Brain microvascular endothelial cell (primary cell): Measurements from ENCODE around the gene LARP4B.

Experiments used
- DNase-seq: peaks from one replicate; pipeline ENCODE4 v3.0.0-alpha.2; 2020
- H3K27ac ChIP-seq: fragments of 250-450 bp; sonication (Bioruptor Pico); 2 replicates; pipeline ENCODE4 v1.5.1; 2020; ENCODE audit warnings: mild to moderate bottlenecking, moderate library complexity
- H3K27me3 ChIP-seq: fragments of 250-450 bp; sonication (Bioruptor Pico); replicated peaks from 2 replicates; pipeline ENCODE4 v1.5.1; 2020; ENCODE audit warnings: mild to moderate bottlenecking
- H3K36me3 ChIP-seq: fragments of 250-450 bp; sonication (Bioruptor Pico); replicated peaks from 2 replicates; pipeline ENCODE4 v1.5.1; 2020; ENCODE audit warnings: mild to moderate bottlenecking
- H3K4me3 ChIP-seq: 2 replicates; pipeline ENCODE4 v1.5.1; 2011; ENCODE audit warnings: low read depth, mild to moderate bottlenecking, control low read depth, low read length, moderate library complexity
- in situ Hi-C: cut with HindIII; loops from 2 replicates; pipeline ENCODE4 v1.10.0; 2017; ENCODE audit warnings: low sequenced_read_pairs, low pct_ligation_motif_present
- TF ChIP-seq, protein P1 (sequence below): IDR thresholded peaks from 2 replicates; pipeline ENCODE4 v1.5.1; 2011; ENCODE audit warnings: low read depth, mild to moderate bottlenecking, moderate library complexity, low read length, control low read depth, inconsistent platforms; ENCODE audit errors: missing control alignments

Gene LARP4B

DNA sequence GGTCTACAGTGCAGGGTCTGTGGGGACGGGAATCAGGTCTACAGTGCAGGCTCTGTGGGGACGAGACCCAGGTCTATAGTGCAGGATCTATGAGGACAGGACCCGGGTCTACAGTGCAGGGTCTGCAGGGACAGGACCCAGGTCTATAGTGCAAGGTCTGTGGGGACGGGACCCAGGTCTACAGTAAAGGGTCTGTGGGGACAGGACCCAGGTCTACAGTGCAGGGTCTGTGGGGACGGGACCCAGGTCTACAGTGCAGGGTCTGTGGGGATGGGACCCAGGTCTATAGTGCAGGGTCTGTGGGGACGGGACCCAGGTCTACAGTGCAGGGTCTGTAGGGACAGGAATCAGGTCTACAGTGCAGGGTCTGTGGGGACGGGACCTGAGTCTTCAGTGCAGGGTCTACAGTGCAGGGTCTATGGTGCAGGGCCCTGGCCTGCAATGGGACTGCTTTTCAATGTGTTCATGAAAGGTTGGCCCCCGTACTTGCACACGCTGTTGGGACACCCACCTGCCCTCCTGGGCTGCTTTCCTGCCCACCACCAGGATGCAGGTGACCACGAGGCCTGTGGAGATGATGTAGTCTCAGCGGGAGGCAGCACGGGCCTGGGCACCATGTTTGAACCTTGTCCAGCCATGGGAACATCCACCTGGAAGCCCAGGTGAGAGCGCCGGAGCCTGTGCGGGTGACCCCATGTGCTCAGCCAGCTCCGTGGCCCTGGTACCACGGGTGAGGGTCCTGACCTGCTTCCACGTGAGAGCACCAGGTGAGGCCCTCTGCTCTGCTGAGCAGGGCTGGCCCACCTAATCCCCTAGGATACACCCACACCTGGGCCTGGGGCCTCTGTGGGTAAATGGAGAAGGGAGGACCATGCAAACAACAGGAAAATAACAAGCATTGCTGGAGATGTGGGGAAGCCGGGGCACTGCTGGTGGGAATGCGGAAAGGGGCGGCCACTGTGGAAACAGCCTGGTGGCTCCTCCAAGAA lies 150.7 kb downstream of the LARP4B start:
- TF ChIP-seq, protein P1, sequence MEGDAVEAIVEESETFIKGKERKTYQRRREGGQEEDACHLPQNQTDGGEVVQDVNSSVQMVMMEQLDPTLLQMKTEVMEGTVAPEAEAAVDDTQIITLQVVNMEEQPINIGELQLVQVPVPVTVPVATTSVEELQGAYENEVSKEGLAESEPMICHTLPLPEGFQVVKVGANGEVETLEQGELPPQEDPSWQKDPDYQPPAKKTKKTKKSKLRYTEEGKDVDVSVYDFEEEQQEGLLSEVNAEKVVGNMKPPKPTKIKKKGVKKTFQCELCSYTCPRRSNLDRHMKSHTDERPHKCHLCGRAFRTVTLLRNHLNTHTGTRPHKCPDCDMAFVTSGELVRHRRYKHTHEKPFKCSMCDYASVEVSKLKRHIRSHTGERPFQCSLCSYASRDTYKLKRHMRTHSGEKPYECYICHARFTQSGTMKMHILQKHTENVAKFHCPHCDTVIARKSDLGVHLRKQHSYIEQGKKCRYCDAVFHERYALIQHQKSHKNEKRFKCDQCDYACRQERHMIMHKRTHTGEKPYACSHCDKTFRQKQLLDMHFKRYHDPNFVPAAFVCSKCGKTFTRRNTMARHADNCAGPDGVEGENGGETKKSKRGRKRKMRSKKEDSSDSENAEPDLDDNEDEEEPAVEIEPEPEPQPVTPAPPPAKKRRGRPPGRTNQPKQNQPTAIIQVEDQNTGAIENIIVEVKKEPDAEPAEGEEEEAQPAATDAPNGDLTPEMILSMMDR = no peak
- DNase-seq = no peak
- no peaks in the 10 kb centered on the region for H3K36me3 ChIP-seq
- H3K27me3 ChIP-seq = no peaks in the 10 kb centered on the region
- H3K27ac ChIP-seq = no peak overlapping the region
- H3K4me3 ChIP-seq = no peak overlapping the region
- in situ Hi-C loops = no loop called here

DNA sequence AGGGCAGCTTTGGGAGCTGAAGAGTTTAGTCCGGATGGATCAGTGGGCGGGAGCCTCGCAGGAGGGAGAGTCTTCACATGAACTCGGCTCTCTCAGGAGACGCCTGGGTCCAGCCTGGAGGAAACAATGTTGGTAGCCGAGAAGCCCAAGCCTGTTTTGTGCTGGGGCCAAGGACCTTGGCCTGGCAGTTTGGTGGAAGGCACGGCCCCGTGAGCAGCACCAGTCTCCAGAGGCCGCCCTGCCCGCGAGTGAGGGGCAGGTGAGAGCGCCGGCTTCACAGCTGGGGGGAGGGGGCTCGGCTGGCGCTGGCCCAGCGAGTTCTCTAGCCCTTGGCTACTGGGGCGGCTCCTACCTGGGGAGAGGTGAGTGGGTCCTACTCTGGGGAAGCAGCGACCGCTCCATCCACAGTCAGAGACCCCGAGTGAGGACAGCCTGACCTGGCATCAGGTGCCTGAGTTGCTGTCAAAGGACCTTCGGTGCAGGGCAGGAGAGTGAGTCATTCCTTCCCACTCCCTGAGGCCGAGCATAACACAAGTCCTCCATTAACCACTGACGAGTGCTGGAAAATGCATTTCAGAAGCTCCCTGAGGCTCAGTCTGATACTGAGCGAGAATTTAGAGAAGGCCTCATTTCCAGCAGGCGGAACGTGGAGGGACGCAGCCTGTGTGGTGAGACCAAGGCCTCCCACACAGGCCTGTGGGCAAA lies 152.7 kb downstream of the LARP4B start:
- Histone ChIP-seq H3K4me3 (no peak overlapping the region), H3K27me3 (no peaks in the 10 kb centered on the region), H3K27ac (no peak overlapping the region), H3K36me3 (no peaks in the 10 kb centered on the region)
- TF ChIP-seq, protein P1 = no peak
- in situ Hi-C loops = no loop called here
- no peak for DNase-seq

DNA sequence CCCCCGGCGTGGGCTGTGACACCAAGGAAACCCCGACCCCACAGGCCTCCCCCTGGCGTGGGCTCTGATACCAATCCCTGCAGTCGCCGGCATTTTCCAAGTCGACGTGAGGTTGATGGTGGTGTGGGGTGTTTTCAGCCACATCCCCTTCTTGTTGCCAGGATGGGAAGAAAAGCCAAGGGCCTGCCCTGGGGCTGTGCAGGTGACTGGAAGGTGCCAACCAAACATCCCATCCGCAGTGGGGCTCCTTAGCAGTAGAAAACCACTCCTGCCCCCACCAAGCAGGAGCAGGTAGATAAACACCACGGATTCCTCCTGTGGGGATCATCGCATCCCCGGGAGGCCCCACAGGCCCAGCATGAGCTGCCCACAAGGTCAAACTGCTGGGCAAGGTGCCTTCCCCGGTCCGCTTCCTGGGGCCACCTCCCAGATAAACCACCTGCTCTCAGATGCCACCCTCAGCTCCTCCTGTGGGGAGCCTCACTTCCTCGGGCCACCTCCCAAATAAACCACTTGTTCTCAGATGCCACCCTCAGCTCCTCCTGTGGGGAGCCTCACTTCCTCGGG lies 153.5 kb downstream of the LARP4B start:
- Histone ChIP-seq H3K4me3 (no peak overlapping the region), H3K27ac (no peak overlapping the region), H3K27me3 (no peaks in the 10 kb centered on the region), H3K36me3 (no peaks in the 10 kb centered on the region)
- TF ChIP-seq, protein P1 = no peak
- no peak for DNase-seq
- in situ Hi-C loops = no loop called here

DNA sequence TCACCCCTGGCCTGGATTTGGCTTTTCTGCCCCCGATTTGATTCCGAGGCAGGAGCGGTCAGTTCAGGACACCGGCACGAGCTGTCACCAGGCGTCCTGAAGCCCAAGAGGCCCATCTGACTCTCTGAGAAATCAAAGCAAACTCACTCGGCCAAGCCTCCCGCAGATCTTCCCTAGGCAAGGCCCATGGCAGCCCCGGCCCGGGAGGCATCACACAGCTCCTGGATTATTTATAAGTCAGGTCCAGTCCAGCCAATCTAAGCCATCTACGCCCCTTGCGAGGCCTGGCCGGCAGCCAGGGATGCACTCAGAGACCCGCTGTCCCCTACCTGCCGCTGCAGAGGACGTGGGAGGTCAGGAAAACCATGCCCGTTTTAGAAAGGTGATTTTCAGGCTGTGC lies 154.7 kb downstream of the LARP4B start:
- TF ChIP-seq, protein P1 = no peak
- Histone ChIP-seq H3K27me3 (no peaks in the 10 kb centered on the region), H3K27ac (no peak overlapping the region), H3K36me3 (no peaks in the 10 kb centered on the region), H3K4me3 (no peak overlapping the region)
- no peak for DNase-seq
- in situ Hi-C loops = no loop called here

DNA sequence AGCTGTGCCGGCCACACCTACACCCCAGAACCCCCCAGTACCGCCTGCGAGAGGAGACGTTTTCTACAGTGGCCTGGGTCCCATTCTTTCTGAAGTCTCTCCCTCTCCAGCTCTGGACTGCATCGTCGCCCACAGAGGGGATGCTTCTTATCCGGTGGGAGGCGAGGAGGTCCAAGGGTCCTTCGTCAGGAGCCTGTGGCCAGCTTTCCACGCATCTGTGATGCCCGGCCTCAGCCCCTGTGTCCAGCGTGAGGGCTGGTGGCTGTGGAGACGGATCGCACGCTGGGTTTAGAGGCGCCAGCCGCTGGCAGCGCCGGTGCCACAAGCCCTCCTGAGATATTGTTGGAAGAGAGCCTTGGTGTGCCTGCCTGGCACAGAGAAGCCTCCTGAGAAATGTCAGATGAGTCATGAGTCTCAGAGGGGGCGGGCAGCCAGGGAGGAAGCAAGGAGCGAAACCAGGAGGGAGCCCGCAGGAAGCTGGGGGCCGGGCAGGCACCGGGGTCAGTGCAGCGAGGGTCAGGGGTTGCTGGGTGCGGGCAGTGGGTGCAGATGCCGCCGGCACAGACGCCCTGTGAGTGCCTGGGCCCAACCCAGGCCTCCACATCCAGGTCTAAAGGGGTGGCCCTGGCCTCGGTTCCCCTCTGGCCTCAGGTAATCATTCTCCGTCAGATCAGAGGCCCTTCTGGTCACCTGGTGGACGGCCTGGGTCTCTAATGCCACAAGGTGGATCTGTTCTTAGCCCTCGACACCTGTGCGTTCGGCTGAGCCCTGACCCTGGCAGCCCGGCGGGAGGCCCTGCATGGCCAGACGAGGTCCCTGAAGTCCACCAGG lies 156.0 kb downstream of the LARP4B start:
- Histone ChIP-seq H3K4me3 (no peak overlapping the region), H3K36me3 (no peaks in the 10 kb centered on the region), H3K27me3 (no peaks in the 10 kb centered on the region), H3K27ac (no peak overlapping the region)
- DNase-seq = no peak
- TF ChIP-seq, protein P1 = no peak
- in situ Hi-C loops = no loop called here
